Keratinocyte (primary cell): ENCODE results near the gene TMEM45A.

Experiments
- EZH2 ChIP-seq: IDR thresholded peaks from one replicate; pipeline ENCODE4 v1.6.1; 2012; ENCODE audit warnings: inconsistent platforms, mild to moderate bottlenecking, low read length, moderate library complexity
- TF ChIP-seq, protein P1 (sequence below), 3 experiments: IDR thresholded peaks in 1 of 3; conservative IDR thresholded peaks in 1 of 3; optimal IDR thresholded peaks in 1 of 3; 2 replicates in 2 of 3; 3 replicates in 1 of 3; pipeline versions ENCODE3 to v1.5.1; 2011; ENCODE audit warnings: low read length in 3 of 3, mild to moderate bottlenecking in 3 of 3, moderate library complexity in 2 of 3, control low read depth in 1 of 3, inconsistent platforms in 1 of 3; ENCODE audit not compliant: insufficient read depth in 2 of 3; ENCODE audit errors: extremely low read depth in 1 of 3

DNA sequence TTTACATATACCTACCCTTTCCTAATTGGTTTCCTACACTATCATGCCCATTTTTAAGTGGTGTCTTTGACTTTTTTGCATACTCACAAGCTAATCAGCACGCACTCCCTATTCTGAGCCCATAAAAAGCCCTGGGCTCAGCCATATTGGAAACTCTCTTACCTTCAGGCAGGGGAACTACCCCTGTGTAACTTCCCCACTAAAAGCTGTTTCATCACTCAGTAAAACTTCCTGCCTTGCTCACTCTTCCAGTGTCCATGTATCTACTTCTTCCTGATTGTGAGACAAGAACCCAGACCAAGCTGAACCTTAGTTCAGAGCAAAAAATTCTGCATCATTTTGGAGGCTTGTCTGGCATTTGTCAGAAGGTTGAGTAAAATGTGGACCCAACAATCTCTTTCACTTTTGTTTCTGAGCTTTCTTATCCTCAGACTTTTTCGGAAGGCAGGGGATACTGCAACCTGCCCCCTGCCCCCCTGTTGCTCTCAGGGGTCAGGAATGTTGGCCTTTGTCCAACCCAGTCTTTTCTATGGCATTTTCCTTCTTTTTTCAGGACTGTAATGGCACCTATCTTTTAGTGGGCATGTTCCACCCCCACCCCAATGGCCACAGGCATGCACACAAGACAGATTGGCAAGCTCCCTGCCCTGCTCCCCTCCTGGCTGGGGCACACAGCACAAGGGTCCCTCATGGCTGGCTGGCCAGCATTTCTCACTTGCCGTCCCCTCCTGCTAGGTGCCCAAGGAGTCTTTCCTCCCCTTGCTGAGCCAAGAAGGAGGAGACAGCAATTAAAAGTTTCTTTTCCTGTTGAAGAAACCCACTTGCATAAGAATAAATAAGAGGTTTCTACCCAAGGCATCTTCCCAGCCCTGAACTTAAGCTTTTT, 26.3 kb upstream of the TMEM45A start:
- TF ChIP-seq, protein P1, sequence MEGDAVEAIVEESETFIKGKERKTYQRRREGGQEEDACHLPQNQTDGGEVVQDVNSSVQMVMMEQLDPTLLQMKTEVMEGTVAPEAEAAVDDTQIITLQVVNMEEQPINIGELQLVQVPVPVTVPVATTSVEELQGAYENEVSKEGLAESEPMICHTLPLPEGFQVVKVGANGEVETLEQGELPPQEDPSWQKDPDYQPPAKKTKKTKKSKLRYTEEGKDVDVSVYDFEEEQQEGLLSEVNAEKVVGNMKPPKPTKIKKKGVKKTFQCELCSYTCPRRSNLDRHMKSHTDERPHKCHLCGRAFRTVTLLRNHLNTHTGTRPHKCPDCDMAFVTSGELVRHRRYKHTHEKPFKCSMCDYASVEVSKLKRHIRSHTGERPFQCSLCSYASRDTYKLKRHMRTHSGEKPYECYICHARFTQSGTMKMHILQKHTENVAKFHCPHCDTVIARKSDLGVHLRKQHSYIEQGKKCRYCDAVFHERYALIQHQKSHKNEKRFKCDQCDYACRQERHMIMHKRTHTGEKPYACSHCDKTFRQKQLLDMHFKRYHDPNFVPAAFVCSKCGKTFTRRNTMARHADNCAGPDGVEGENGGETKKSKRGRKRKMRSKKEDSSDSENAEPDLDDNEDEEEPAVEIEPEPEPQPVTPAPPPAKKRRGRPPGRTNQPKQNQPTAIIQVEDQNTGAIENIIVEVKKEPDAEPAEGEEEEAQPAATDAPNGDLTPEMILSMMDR (optimal IDR thresholded peaks at IDR 0.05 in 1 of 3, IDR thresholded peaks at IDR 0.05 in 1 of 3, conservative IDR thresholded peaks at IDR 0.05 in 1 of 3; ENCODE audit: extremely low read depth in 1 of 3, insufficient read depth in 2 of 3, low read length in 3 of 3), result no peak
- no peak for TF ChIP-seq EZH2
